RWPE1 (cell line): Measurements from ENCODE around the gene PRR27.

ENCODE experiments used
- CTCF ChIA-PET: fragments of 350-600 bp; sonication (Branson Sonifier 250); formaldehyde crosslinking; extraction: SDS; loops from one replicate; lab custom pipeline; 2021; lab: Yijun Ruan, JAX
- POLR2A ChIA-PET: fragments of 400-600 bp; formaldehyde crosslinking; extraction: SDS; loops from one replicate; lab custom pipeline; 2020; ENCODE audit warnings: antibody characterized with exemption; ENCODE audit not compliant: low non-redundant PET; lab: Yijun Ruan, JAX
- DNase-seq: peaks from one replicate; pipeline ENCODE4 v3.0.0; 2012; ENCODE audit warnings: low spot score
- H3K27ac ChIP-seq: fragments of 450-650 bp; 2 replicates; pipeline ENCODE4 v1.5.1; 2017
- CTCF ChIP-seq: fragments of 450-650 bp; conservative IDR thresholded peaks from 2 replicates; pipeline ENCODE4 v1.5.1; 2017; ENCODE audit warnings: low read depth, mild to moderate bottlenecking

PRR27 gene

GRCh38 chr4:70138751-70139150, 15.3 kb upstream of the PRR27 start:
- ChIA-PET POLR2A (no interaction called here), CTCF (interaction anchor here (0.6 kb wide), 1 partner anchor 41 kb away, joined by 3 read pairs; no protein-coding TSS in a partner anchor)
- no peak for TF ChIP-seq CTCF
- no peak overlapping the region for H3K27ac ChIP-seq
- no peak for DNase-seq

- POLR2A ChIA-PET, result no interaction called here
- TF ChIP-seq CTCF, result no peak
- H3K27ac ChIP-seq, result no peak overlapping the region
- no peak for DNase-seq
- CTCF ChIA-PET, result no interaction called here
Measured at GRCh38 chr4:70151271-70151670, 2.8 kb upstream of the PRR27 start.

GRCh38 chr4:70152088-70152487, 1.9 kb upstream of the PRR27 start:
- no peak for DNase-seq
- no peak for TF ChIP-seq CTCF
- ChIA-PET POLR2A (no interaction called here), CTCF (no interaction called here)
- no peak overlapping the region for H3K27ac ChIP-seq

GRCh38 chr4:70158576-70158975, 4.5 kb downstream of the PRR27 start:
- ChIA-PET CTCF (interaction anchor here (0.7 kb wide), 1 partner anchor 38 kb away, joined by 3 read pairs; no protein-coding TSS in a partner anchor), POLR2A (no interaction called here)
- no peak for TF ChIP-seq CTCF
- H3K27ac ChIP-seq, result no peak overlapping the region
- no peak for DNase-seq

- TF ChIP-seq CTCF, result no peak
- CTCF ChIA-PET, result interaction anchor here (0.9 kb wide), 1 partner anchor 280 kb away, joined by 5 read pairs; no protein-coding TSS in a partner anchor
- POLR2A ChIA-PET, result no interaction called here
- no peak for DNase-seq
- H3K27ac ChIP-seq, result no peak overlapping the region
Measured at GRCh38 chr4:70177090-70177489, 23.1 kb downstream of the PRR27 start.

GRCh38 chr4:70178075-70178660, 24.1 kb downstream of the PRR27 start:
- DNase-seq, result no peak
- TF ChIP-seq CTCF, result no peak
- POLR2A ChIA-PET, result no interaction called here
- H3K27ac ChIP-seq, result no peak overlapping the region
- CTCF ChIA-PET, result no interaction called here
